LNCaP clone FGC (cell line): ENCODE results near the gene FTHL17.

Experiments
- DNase-seq: peaks from one replicate; pipeline ENCODE4 v3.0.0-alpha.2; 2011; ENCODE audit warnings: low read depth
- H3K4me3 ChIP-seq: 2 replicates; pipeline ENCODE4 v1.5.1; 2011; ENCODE audit warnings: mild to moderate bottlenecking, low read depth, low read length, control low read depth
- CTCF ChIP-seq: IDR thresholded peaks from 2 replicates; pipeline ENCODE4 v1.5.1; 2012; ENCODE audit warnings: mild to moderate bottlenecking; ENCODE audit not compliant: control insufficient read depth, insufficient read depth; ENCODE audit errors: extremely low read depth

Gene FTHL17

GRCh38 chrX:31053621-31054020, 18.2 kb downstream of the FTHL17 start:
- TF ChIP-seq CTCF, result no peak
- DNase-seq, result no peak

GRCh38 chrX:31039327-31039711, 32.5 kb downstream of the FTHL17 start:
- no peak for DNase-seq
- H3K4me3 ChIP-seq, result no peak overlapping the region
- TF ChIP-seq CTCF, result no peak

More at GRCh38 chrX:31053621-31054020, 18.2 kb downstream of the FTHL17 start:
- no peak overlapping the region for H3K4me3 ChIP-seq

GRCh38 chrX:31038575-31039326, 33.1 kb downstream of the FTHL17 start:
- DNase-seq, result no peak
- peak; percentile 71 for TF ChIP-seq CTCF
- no peak overlapping the region for H3K4me3 ChIP-seq

GRCh38 chrX:31036895-31037294, 34.9 kb downstream of the FTHL17 start:
- no peak for DNase-seq
- TF ChIP-seq CTCF, result peak; percentile 61
- H3K4me3 ChIP-seq, result no peak overlapping the region

DNA sequence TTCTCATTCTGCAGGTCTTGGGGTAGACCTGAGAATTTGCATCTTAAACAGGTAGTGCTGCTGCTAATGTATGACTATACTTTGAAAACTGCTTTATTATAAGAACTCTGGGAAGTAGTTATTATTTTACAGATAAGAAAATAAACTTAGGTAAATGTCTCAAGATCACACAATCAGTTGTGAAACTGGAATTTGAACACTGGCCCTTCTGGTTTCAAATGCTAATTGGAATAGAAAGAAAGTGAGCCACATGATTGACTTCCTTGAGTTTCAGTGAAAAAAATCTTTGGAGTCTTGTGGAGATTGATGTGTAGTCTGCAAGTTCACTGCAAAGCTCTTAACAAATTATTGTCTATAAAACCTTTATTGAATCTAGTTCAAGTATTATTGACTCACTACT, 44.5 kb downstream of the FTHL17 start:
- no peak for TF ChIP-seq CTCF
- H3K4me3 ChIP-seq, result no peak overlapping the region
- no peak for DNase-seq

GRCh38 chrX:31024866-31025265, 47.0 kb downstream of the FTHL17 start:
- no peak overlapping the region for H3K4me3 ChIP-seq
- no peak for DNase-seq
- TF ChIP-seq CTCF, result no peak

- TF ChIP-seq CTCF, result no peak
- DNase-seq, result no peak
These were observed 50.3 kb downstream of the FTHL17 start for GRCh38 chrX:31021537-31021936.

More at GRCh38 chrX:31021537-31021936, 50.3 kb downstream of the FTHL17 start:
- no peak overlapping the region for H3K4me3 ChIP-seq
